GM23338 (cell line): ENCODE measurements around the gene NDST1. TPM values are rescaled to one million over a fixed set of nuclear protein-coding genes. Genes with fewer than 3 reads are reported as not detected.

Source experiments
- ATAC-seq: fragments of 200-7000 bp; cut with Tn5 transposase; 3 replicates; pipeline ENCODE4 v1.9.1; 2020
- DNase-seq: peaks from one replicate; pipeline ENCODE4 v3.0.0-alpha.2; 2015; ENCODE audit warnings: low spot score
- H2AFZ ChIP-seq: fragments of 200-600 bp; sonication (generic); 2 replicates; pipeline ENCODE4 v1.8.0; 2016; ENCODE audit warnings: antibody characterized with exemption, mild to moderate bottlenecking, moderate library complexity
- H3F3A ChIP-seq: fragments of 200-600 bp; sonication (generic); replicated peaks from 2 replicates; pipeline ENCODE4 v1.8.0; 2017; ENCODE audit warnings: antibody characterized with exemption, mixed run types, low read depth
- H3K27ac ChIP-seq: fragments of 200-600 bp; sonication (generic); 2 replicates; pipeline ENCODE4 v1.6.1; 2016; ENCODE audit warnings: low read depth
- H3K27me3 ChIP-seq: fragments of 200-600 bp; sonication (generic); 2 replicates; pipeline ENCODE4 v1.8.0; 2016; ENCODE audit warnings: mild to moderate bottlenecking, mixed run types, moderate library complexity; ENCODE audit not compliant: insufficient read depth
- H3K36me3 ChIP-seq: fragments of 200-600 bp; sonication (generic); 2 replicates; pipeline ENCODE4 v1.8.0; 2016; ENCODE audit warnings: mild to moderate bottlenecking; ENCODE audit not compliant: insufficient read depth
- H3K4me1 ChIP-seq: fragments of 200-600 bp; sonication (generic); 2 replicates; pipeline ENCODE4 v1.8.0; 2016; ENCODE audit warnings: mild to moderate bottlenecking, moderate library complexity; ENCODE audit not compliant: insufficient read depth
- H3K4me2 ChIP-seq: fragments of 200-600 bp; sonication (generic); 2 replicates; pipeline ENCODE4 v1.7.1; 2017; ENCODE audit warnings: mixed run types
- H3K4me3 ChIP-seq: fragments of 200-600 bp; sonication (generic); 2 replicates; pipeline ENCODE4 v1.6.1; 2016; ENCODE audit warnings: mixed run types
- H3K79me2 ChIP-seq: fragments of 200-600 bp; sonication (generic); replicated peaks from 2 replicates; pipeline ENCODE4 v1.8.0; 2017; ENCODE audit warnings: mild to moderate bottlenecking; ENCODE audit not compliant: insufficient read depth
- H3K9me2 ChIP-seq: fragments of 200-600 bp; sonication (generic); 2 replicates; pipeline ENCODE4 v1.8.0; 2017; ENCODE audit not compliant: insufficient read depth
- H4K20me1 ChIP-seq: fragments of 200-600 bp; sonication (generic); replicated peaks from 2 replicates; pipeline ENCODE4 v1.8.0; 2017; ENCODE audit warnings: mild to moderate bottlenecking; ENCODE audit not compliant: insufficient read depth
- H3K27ac Mint-ChIP-seq: 2 replicates; pipeline ENCODE4 v1.8.0; 2020; ENCODE audit warnings: inconsistent platforms, mild to moderate bottlenecking, moderate library complexity, mixed read lengths
- H3K27me3 Mint-ChIP-seq: 3 replicates; pipeline ENCODE4 v1.8.0; 2022; ENCODE audit warnings: low read depth, mild to moderate bottlenecking, moderate library complexity, mixed read lengths, inconsistent platforms; ENCODE audit not compliant: insufficient read depth, poor library complexity
- H3K36me3 Mint-ChIP-seq: 3 replicates; pipeline ENCODE4 v1.8.0; 2021; ENCODE audit warnings: low read depth, mild to moderate bottlenecking, inconsistent platforms, moderate library complexity, mixed read lengths
- H3K4me1 Mint-ChIP-seq: 3 replicates; pipeline ENCODE4 v1.8.0; 2020; ENCODE audit warnings: mild to moderate bottlenecking, inconsistent platforms, mixed read lengths
- H3K4me3 Mint-ChIP-seq: 3 replicates; pipeline ENCODE4 v1.8.0; 2021; ENCODE audit warnings: moderate library complexity, mild to moderate bottlenecking, inconsistent platforms, mixed read lengths
- H3K9me3 Mint-ChIP-seq: 3 replicates; pipeline ENCODE4 v1.8.0; 2020; ENCODE audit warnings: moderate library complexity, mild to moderate bottlenecking, inconsistent platforms, mixed read lengths
- CREB1 ChIP-seq: fragments of 250-450 bp; sonication (Bioruptor Pico); IDR thresholded peaks from 2 replicates; pipeline ENCODE4 v1.5.0; 2020; ENCODE audit warnings: low read depth, mild to moderate bottlenecking, moderate library complexity
- CTCF ChIP-seq, 2 experiments: fragments of 200-600 bp in 1 of 2; sonication (generic) in 1 of 2; conservative IDR thresholded peaks; 2 replicates each; pipeline versions ENCODE4 v1.5.1 to v1.6.1; 2016 to 2017; ENCODE audit warnings: antibody characterized with exemption in 2 of 2, low read depth in 2 of 2, mild to moderate bottlenecking in 2 of 2, moderate library complexity in 1 of 2
- ETS1 ChIP-seq: IDR thresholded peaks from 2 replicates; pipeline ENCODE4 v1.6.1; 2016; ENCODE audit warnings: antibody characterized with exemption
- EZH2 ChIP-seq: fragments of 200-600 bp; sonication (generic); IDR thresholded peaks from one replicate; pipeline ENCODE4 v1.8.0; 2017; ENCODE audit warnings: antibody characterized with exemption, mild to moderate bottlenecking, low read depth; ENCODE audit not compliant: unreplicated experiment
- EZH2phosphoT487 ChIP-seq: fragments of 200-600 bp; sonication (generic); IDR thresholded peaks from one replicate; pipeline ENCODE4 v1.8.1; 2018; ENCODE audit warnings: antibody characterized with exemption; ENCODE audit not compliant: unreplicated experiment
- NANOG ChIP-seq: IDR thresholded peaks from 2 replicates; pipeline ENCODE4 v1.6.1; 2016; ENCODE audit warnings: antibody characterized with exemption, borderline replicate concordance
- STAT1 ChIP-seq: IDR thresholded peaks from one replicate; pipeline ENCODE4 v1.6.1; 2016; ENCODE audit warnings: antibody characterized with exemption; ENCODE audit not compliant: unreplicated experiment
- ZNF114 ChIP-seq: fragments of 250-450 bp; sonication (Bioruptor Pico); IDR thresholded peaks from 2 replicates; pipeline ENCODE4 v1.5.0; 2020; ENCODE audit warnings: mild to moderate bottlenecking, moderate library complexity
- ZNF331 ChIP-seq: fragments of 250-450 bp; sonication (Bioruptor Pico); IDR thresholded peaks from 2 replicates; pipeline ENCODE4 v1.5.0; 2020; ENCODE audit warnings: low read depth, mild to moderate bottlenecking, moderate library complexity
- ZNF462 ChIP-seq: fragments of 250-450 bp; sonication (Bioruptor Pico); IDR thresholded peaks from 2 replicates; pipeline ENCODE4 v1.5.0; 2020; ENCODE audit warnings: mild to moderate bottlenecking, moderate library complexity
- polyA plus RNA-seq: library from polyadenylated mRNA; unstranded; fragments of >200 nt; fragmentation: Nextera tagmentation; extraction: Ambion mirVana; gene quantifications from 2 replicates; pipeline ENCODE4 v1.2.1, GENCODE V29; 2016
- total RNA-seq: library from RNA; depleted of rRNA; stranded (reverse); fragments of >200 nt; shearing (Covaris generic); gene quantifications from 2 replicates; pipeline ENCODE4 v1.2.3, GENCODE V29; 2014

The NDST1 gene
- total and polyA plus RNA-seq, 2 experiments from 2014 or later: 7.3 to 85.0 TPM

GRCh38 chr5:150559088-150559487, 51.2 kb downstream of the NDST1 start (continued):
- TF ChIP-seq CREB1 (CRISPR knock-in tag) (no peak), STAT1 (no peak), CTCF (conservative IDR thresholded peaks at IDR 0.05; ENCODE audit: low read depth in 2 of 2) (no peak), ZNF114 (CRISPR knock-in tag) (no peak), ETS1 (no peak), EZH2 (no peak), NANOG (no peak), EZH2phosphoT487 (no peak), ZNF331 (no peak)

- ATAC-seq: no peak
- peaks cover 13% of the 10 kb centered on the region; the same call in 2 of the 3 replicates for H3K9me3 Mint-ChIP-seq
- TF ChIP-seq ZNF331 (no peak), CTCF (conservative IDR thresholded peaks at IDR 0.05; ENCODE audit: low read depth in 2 of 2) (no peak), ETS1 (no peak), CREB1 (CRISPR knock-in tag) (no peak), ZNF462 (CRISPR knock-in tag) (no peak), EZH2 (no peak)
Measured at GRCh38 chr5:150559701-150560100, 51.8 kb downstream of the NDST1 start.

More at GRCh38 chr5:150559701-150560100, 51.8 kb downstream of the NDST1 start:
- Histone ChIP-seq H3K79me2 (no peaks in the 10 kb centered on the region), H3K27ac (peak overlapping the region; percentile 76), H3K9me2 (no peaks in the 10 kb centered on the region), H3K4me1 (0 out of 2 replicates have a peak, but pooled peaks cover 11% of the 10 kb centered on the region), H3K4me3 (no peak overlapping the region), H2AFZ (no peak overlapping the region), H3K27me3 (no peaks in the 10 kb centered on the region), H4K20me1 (0 out of 2 replicates have a peak, but pooled peaks cover 3% of the 10 kb centered on the region), H3K4me2 (no peak overlapping the region), H3F3A (no peaks in the 10 kb centered on the region), H3K36me3 (no peaks in the 10 kb centered on the region)
- Mint-ChIP-seq H3K27me3 (peaks cover 17% of the 10 kb centered on the region), H3K36me3 (peaks cover 5% of the 10 kb centered on the region; the same call in 2 of the 3 replicates), H3K4me3 (no peak overlapping the region), H3K27ac (no peak overlapping the region; the same call in none of the 2 replicates), H3K4me1 (peaks cover 26% of the 10 kb centered on the region)
- no peak for DNase-seq
